Breast epithelium (tissue), 4 donors: ENCODE measurements around the gene FBLN1. TPM values are rescaled to one million over a fixed set of nuclear protein-coding genes. Genes with fewer than 3 reads are reported as not detected.
"Not testable (repeated sequence)": the region's sequence is repeated elsewhere in the genome, so short reads cannot be mapped to it uniquely, and the experiment has no call there.

Experiments
- DNase-seq, 2 donors: peaks; one replicate each; pipeline ENCODE4 v3.0.0-alpha.2; 2019; ENCODE audit warnings: low spot score in 2 of 2
- H3K27ac ChIP-seq, 2 donors: fragments of 200-600 bp; sonication (generic) in 1 of 2; one replicate each; pipeline ENCODE4 v1.5.1; 2016 to 2019; ENCODE audit warnings: mild to moderate bottlenecking in 1 of 2
- H3K27me3 ChIP-seq, 2 donors: fragments of 200-600 bp; sonication (generic) in 1 of 2; one replicate each; pipeline versions ENCODE4 v1.5.1 to v1.6.0; 2017 to 2019; ENCODE audit warnings: control low read depth in 1 of 2, mild to moderate bottlenecking in 1 of 2
- H3K36me3 ChIP-seq: fragments of 200-600 bp; one replicate; pipeline ENCODE4 v1.5.1; 2019
- H3K4me1 ChIP-seq, 2 donors: fragments of 200-600 bp; sonication (generic); one replicate each; pipeline ENCODE4 v1.5.1; 2016 to 2019; ENCODE audit warnings: control low read depth in 1 of 2
- H3K4me3 ChIP-seq, 3 donors: fragments of 200-600 bp; sonication (generic); 1 replicate in 2 of 3; 2 replicates in 1 of 3; pipeline ENCODE4 v1.5.1; 2016 to 2019; ENCODE audit warnings: mild to moderate bottlenecking in 3 of 3, moderate library complexity in 2 of 3
- H3K9me3 ChIP-seq, 2 donors: fragments of 200-600 bp; sonication (generic) in 1 of 2; one replicate each; pipeline ENCODE4 v1.5.1; 2016 to 2019; ENCODE audit warnings: control low read depth in 1 of 2
- POLR2A ChIP-seq: fragments of 450-650 bp; IDR thresholded peaks from one replicate; pipeline ENCODE4 v1.6.1; 2016; ENCODE audit warnings: antibody characterized with exemption, mild to moderate bottlenecking, moderate library complexity
- POLR2AphosphoS5 ChIP-seq, 3 donors: sonication (generic); formaldehyde crosslinking; IDR thresholded peaks; one replicate each; pipeline ENCODE4 v1.6.1; 2017; ENCODE audit warnings: antibody characterized with exemption in 3 of 3
- intact Hi-C: fragments of 100-400 bp; cut with DNase I; formaldehyde crosslinking; loops from one replicate; pipeline ENCODE4 v1.15.1; 2023; ENCODE audit warnings: low total_unique reads
- total RNA-seq, 3 donors: library from RNA; depleted of rRNA; stranded (reverse); fragments of >200 nt; gene quantifications; one replicate each; pipeline ENCODE4 v1.1.0, GENCODE V29; 2016
- TF ChIP-seq, protein P1 (sequence below), 3 donors: fragments of 450-650 bp; IDR thresholded peaks; one replicate each; pipeline ENCODE4 v1.5.1; 2016 to 2017; ENCODE audit warnings: antibody characterized with exemption in 3 of 3, mild to moderate bottlenecking in 3 of 3, moderate library complexity in 3 of 3

Gene FBLN1
- total RNA-seq, 3 donors from 2014 or later, result 115 to 293 (median 267) TPM

DNA sequence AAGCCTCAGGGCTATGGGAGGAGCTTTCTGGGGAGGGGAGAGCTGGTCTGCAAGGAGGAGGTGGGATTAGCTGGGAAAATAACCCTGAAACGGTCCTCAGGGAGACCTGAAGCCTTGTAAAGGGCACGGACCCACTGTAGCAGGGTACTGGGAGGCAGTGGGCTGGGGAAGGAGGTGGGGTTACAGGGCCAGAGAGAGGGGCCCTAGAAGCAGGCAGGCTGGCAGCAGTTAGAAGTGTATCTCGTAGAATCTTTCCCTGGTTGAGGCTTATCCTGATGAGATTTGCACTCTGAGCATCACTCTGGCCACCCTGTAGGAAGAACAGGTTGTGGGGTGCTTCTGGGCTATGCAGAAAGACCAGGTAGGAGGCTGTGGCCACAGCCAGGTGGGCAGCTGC, 29.6 kb downstream of the FBLN1 start:
- no peak for DNase-seq
- no peak for TF ChIP-seq POLR2A
- TF ChIP-seq POLR2AphosphoS5 (IDR thresholded peaks at IDR 0.05), result no peak
- TF ChIP-seq, protein P1, sequence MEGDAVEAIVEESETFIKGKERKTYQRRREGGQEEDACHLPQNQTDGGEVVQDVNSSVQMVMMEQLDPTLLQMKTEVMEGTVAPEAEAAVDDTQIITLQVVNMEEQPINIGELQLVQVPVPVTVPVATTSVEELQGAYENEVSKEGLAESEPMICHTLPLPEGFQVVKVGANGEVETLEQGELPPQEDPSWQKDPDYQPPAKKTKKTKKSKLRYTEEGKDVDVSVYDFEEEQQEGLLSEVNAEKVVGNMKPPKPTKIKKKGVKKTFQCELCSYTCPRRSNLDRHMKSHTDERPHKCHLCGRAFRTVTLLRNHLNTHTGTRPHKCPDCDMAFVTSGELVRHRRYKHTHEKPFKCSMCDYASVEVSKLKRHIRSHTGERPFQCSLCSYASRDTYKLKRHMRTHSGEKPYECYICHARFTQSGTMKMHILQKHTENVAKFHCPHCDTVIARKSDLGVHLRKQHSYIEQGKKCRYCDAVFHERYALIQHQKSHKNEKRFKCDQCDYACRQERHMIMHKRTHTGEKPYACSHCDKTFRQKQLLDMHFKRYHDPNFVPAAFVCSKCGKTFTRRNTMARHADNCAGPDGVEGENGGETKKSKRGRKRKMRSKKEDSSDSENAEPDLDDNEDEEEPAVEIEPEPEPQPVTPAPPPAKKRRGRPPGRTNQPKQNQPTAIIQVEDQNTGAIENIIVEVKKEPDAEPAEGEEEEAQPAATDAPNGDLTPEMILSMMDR (IDR thresholded peaks at IDR 0.05), result no peak
- Histone ChIP-seq H3K27ac (peak overlapping the region; percentile 69 to 82), H3K27me3 (no peaks in the 10 kb centered on the region), H3K4me1 (no peaks in the 10 kb centered on the region), H3K4me3 (no peak overlapping the region), H3K9me3 (no peaks in the 10 kb centered on the region), H3K36me3 (no peaks in the 10 kb centered on the region)
- intact Hi-C loops, result loop anchor here (2.0 kb wide), 1 partner anchor 33 kb away; no protein-coding TSS in a partner anchor

DNA sequence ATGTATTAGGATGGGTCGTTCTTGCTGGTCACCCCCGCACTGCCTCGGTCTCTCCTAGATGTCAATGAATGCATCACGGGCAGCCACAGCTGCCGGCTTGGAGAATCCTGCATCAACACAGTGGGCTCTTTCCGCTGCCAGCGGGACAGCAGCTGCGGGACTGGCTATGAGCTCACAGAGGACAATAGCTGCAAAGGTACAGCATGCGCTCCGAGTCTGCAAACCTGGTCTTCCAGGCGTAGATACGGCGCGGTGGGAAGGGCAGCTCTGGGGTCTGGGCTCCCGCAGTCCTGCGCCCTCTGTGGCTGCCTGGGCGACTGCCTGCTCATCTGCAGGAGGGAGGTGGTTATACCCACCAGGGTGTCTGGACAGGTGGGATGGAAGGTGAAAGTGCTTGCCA, 31.0 kb downstream of the FBLN1 start:
- Histone ChIP-seq H3K9me3 (no peaks in the 10 kb centered on the region), H3K4me3 (no peak overlapping the region), H3K36me3 (no peaks in the 10 kb centered on the region), H3K27ac (peak overlapping the region in 1 of 2 donors; percentile 7), H3K4me1 (peaks cover 0 to 9% of the 10 kb centered on the region in 2 donors), H3K27me3 (no peaks in the 10 kb centered on the region)
- intact Hi-C loops, result loop anchor here (2.0 kb wide), 1 partner anchor 35 kb away; no protein-coding TSS in a partner anchor
- TF ChIP-seq POLR2A (no peak), POLR2AphosphoS5 (IDR thresholded peaks at IDR 0.05) (no peak)
- TF ChIP-seq, protein P1 (IDR thresholded peaks at IDR 0.05), result no peak
- no peak for DNase-seq

DNA sequence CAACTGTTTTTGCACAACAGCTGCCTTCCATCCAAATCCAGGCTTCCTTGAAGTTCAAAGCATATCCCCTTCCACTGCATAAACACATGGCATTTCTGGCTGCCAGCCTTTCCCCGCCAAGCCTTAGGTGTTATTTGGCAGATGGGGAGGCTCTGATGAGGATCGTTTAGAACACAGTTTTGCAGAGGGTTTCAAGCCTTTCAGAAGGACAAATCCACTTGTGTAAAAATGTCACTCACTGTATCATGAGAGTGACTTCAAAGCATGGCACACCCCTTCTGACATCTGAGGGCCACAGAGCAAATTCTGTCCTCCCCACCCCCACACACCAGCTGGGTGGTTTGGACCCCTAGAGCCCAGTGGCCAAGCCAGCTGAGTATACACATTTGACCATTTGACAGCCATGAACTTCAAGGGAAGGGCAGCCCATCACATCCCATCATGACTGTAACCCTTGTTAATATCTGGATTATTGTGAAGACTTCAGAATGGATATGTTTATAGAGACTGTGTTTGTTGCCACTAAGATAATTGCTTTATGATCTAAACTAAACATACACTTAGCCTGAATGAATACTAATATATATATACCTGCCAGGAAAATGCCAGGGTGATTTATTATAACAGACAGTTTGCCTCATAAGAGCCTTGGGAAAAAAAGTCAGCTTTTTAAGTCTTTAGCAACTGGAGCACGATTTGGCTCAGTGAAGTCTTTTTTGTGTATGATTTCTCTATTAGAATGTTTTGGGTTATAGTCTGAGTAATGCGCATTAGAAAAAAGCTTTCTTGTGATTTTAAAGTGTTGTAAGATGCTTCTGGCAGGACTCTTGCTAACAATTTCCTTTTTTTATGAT, 31.9 kb downstream of the FBLN1 start:
- no peaks in the 10 kb centered on the region for H3K9me3 ChIP-seq
- no peaks in the 10 kb centered on the region for H3K27me3 ChIP-seq
- no peaks in the 10 kb centered on the region for H3K36me3 ChIP-seq
- TF ChIP-seq POLR2AphosphoS5 (IDR thresholded peaks at IDR 0.05) (no peak), POLR2A (no peak)
- TF ChIP-seq, protein P1 (IDR thresholded peaks at IDR 0.05), result no peak
- intact Hi-C loops, result no loop called here
- no peak overlapping the region for H3K4me3 ChIP-seq
- DNase-seq, result no peak
- H3K4me1 ChIP-seq, result peaks cover 0 to 9% of the 10 kb centered on the region in 2 donors
- H3K27ac ChIP-seq, result peak overlapping the region in 1 of 2 donors; percentile 66

DNA sequence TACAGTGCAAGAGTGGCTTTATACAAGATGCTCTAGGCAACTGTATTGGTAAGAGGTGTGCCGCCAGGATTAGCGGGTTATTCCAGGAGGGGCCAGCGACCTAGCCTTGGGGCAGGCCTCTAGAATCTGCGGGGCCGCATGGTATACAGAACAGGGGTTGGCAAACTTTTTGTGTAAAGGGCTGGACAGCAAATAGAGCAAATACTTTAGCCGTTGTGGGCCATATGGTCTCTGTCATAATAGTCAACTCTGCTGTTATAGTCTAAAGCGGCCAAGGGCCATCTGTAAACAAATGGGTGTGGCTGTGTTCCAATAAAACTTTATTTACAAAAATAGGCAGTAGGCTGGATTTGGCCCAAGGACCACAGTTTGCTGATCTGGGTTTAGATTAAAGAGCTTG, 32.6 kb downstream of the FBLN1 start:
- H3K4me1 ChIP-seq, result peaks cover 0 to 9% of the 10 kb centered on the region in 2 donors
- no peaks in the 10 kb centered on the region for H3K9me3 ChIP-seq
- TF ChIP-seq, protein P1 (IDR thresholded peaks at IDR 0.05), result no peak
- intact Hi-C loops, result no loop called here
- no peaks in the 10 kb centered on the region for H3K36me3 ChIP-seq
- H3K27ac ChIP-seq, result peak overlapping the region in 1 of 2 donors; percentile 23
- H3K27me3 ChIP-seq, result no peaks in the 10 kb centered on the region
- DNase-seq, result no peak
- H3K4me3 ChIP-seq, result no peak overlapping the region

DNA sequence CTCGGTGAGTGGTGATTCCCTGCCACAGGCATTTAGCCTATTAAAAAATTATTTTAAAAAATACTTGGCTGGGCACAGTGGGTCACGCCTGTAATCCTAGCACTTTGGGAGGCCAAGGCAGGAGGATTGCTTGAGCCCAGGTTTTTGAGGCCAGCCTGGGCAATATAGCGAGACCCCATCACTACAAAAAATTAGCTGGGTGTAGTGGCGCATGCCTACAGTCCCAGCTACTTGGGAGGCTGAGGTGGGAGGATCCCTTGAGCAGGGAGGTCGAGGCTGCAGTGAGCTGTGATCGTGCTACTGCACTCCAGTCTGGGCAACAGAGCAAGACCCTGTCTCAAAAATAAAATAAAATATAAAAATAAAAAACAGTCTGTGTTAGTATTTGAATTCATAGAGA, 33.2 kb downstream of the FBLN1 start:
- intact Hi-C loops, H3K27me3 ChIP-seq, H3K36me3 ChIP-seq, H3K9me3 ChIP-seq, H3K4me3 ChIP-seq, H3K4me1 ChIP-seq, DNase-seq: not testable (repeated sequence)
- peak overlapping the region in 1 of 2 donors; percentile 23 for H3K27ac ChIP-seq
